ENCODE data around the gene WIPF1.
A peak's percentile ranks its signal among the peaks of the same experiment; 100 is the strongest.

Gene WIPF1

DNA sequence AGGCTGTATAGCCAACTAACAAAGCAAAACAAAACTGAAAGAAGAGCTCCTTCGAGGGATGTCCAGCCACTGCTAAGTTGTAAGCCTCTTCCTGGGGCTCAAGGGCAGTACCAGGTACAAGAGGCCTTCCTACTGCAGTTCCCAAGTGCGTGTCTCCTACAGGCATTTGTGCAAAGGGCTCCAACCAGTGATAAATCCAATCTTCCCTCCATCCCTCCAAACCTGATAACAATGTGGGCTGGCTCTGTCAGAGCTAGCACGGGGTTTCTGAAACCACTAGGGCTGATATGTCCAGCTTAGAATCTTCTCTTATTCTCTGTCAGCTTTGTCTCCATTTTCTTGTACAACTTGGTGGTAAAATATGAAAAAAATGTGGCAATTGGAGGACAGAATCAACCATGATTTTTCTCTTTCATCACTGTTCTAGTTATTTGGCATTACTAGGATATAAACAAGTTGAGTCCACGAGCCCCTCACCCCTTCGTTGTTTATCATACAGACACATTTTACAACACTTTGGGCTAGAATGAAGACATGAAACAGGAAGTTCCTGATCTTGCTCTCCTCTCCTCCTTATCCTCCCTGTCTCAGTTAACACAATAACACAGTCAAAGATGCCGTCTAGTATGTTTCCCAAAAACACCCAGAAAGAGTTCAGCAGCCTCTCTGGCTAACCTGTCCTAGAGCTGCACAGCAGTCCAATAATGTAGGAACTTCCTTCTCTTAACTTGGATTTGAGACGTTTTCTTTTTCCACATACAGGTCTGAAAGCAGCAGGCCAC is 35.4 kb upstream of the WIPF1 start:
- peak overlapping the region; percentile 50 to 64 for H3K4me3 ChIP-seq (ENCODE audit: low read depth in 1 of 2, low read length in 2 of 2)
- H3K4me1 ChIP-seq (ENCODE audit: control insufficient read depth in 1 of 2, insufficient read depth in 2 of 2, low read length in 2 of 2) = peaks cover 17 to 51% of the 10 kb centered on the region in 2 donors

GRCh38 chr2:174631009-174631981 is 33.7 kb upstream of the WIPF1 start:
- peak overlapping the region; percentile 27 for H3K27ac ChIP-seq (ENCODE audit: low read length)
- H3K4me1 ChIP-seq (ENCODE audit: control insufficient read depth in 1 of 2, insufficient read depth in 2 of 2, low read length in 2 of 2) = peaks cover 17 to 47% of the 10 kb centered on the region in 2 donors
- no peaks in the 10 kb centered on the region for H3K36me3 ChIP-seq (ENCODE audit: control insufficient read depth in 1 of 2, insufficient read depth in 2 of 2, low read length in 2 of 2)
- H3K9me3 ChIP-seq (ENCODE audit: control insufficient read depth in 1 of 2, low read length in 2 of 2) = no peaks in the 10 kb centered on the region
- H3K27me3 ChIP-seq (ENCODE audit: low read depth, low read length) = no peaks in the 10 kb centered on the region
- H3K4me3 ChIP-seq (ENCODE audit: low read depth in 1 of 2, low read length in 2 of 2) = no peak overlapping the region

More for the DNA sequence above, 35.4 kb upstream of the WIPF1 start:
- Histone ChIP-seq H3K9me3 (ENCODE audit: control insufficient read depth in 1 of 2, low read length in 2 of 2) (no peaks in the 10 kb centered on the region), H3K36me3 (ENCODE audit: control insufficient read depth in 1 of 2, insufficient read depth in 2 of 2, low read length in 2 of 2) (no peaks in the 10 kb centered on the region), H3K27me3 (ENCODE audit: low read depth, low read length) (no peaks in the 10 kb centered on the region), H3K27ac (ENCODE audit: low read length) (peak overlapping the region; percentile 92)

DNA sequence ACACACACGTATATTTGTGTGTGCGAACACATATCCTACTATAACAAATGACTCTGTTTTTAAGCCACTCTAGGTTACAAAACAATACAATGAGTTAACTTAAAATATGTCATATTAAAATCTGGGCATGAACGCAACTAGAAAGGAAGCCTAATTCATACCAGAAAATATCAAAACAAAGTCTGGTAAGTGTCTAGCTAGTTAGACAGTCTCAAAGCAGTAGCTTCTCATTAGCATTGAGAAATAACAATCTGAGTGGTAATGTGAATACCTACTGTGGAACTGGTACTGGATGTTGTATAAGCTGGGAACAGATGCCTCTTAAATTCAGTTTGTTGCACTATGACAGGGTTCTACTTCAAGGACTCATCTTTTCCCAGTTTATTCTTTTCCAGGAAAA is 32.5 kb upstream of the WIPF1 start:
- Histone ChIP-seq H3K9me3 (ENCODE audit: control insufficient read depth in 1 of 2, low read length in 2 of 2) (no peaks in the 10 kb centered on the region), H3K27me3 (ENCODE audit: low read depth, low read length) (no peaks in the 10 kb centered on the region), H3K4me3 (ENCODE audit: low read depth in 1 of 2, low read length in 2 of 2) (no peak overlapping the region), H3K36me3 (ENCODE audit: control insufficient read depth in 1 of 2, insufficient read depth in 2 of 2, low read length in 2 of 2) (no peaks in the 10 kb centered on the region), H3K27ac (ENCODE audit: low read length) (peak overlapping the region; percentile 27), H3K4me1 (ENCODE audit: control insufficient read depth in 1 of 2, insufficient read depth in 2 of 2, low read length in 2 of 2) (peaks cover 17 to 46% of the 10 kb centered on the region in 2 donors)

- Histone ChIP-seq H3K36me3 (ENCODE audit: control insufficient read depth in 1 of 2, insufficient read depth in 2 of 2, low read length in 2 of 2) (no peaks in the 10 kb centered on the region), H3K4me1 (ENCODE audit: control insufficient read depth in 1 of 2, insufficient read depth in 2 of 2, low read length in 2 of 2) (peaks cover 17 to 40% of the 10 kb centered on the region in 2 donors), H3K27ac (ENCODE audit: low read length) (no peak overlapping the region)
Measured at GRCh38 chr2:174629506-174629905, 31.9 kb upstream of the WIPF1 start.

GRCh38 chr2:174628528-174629169 is 31.0 kb upstream of the WIPF1 start:
- Histone ChIP-seq H3K9me3 (ENCODE audit: control insufficient read depth in 1 of 2, low read length in 2 of 2) (no peaks in the 10 kb centered on the region), H3K4me3 (ENCODE audit: low read depth in 1 of 2, low read length in 2 of 2) (no peak overlapping the region), H3K36me3 (ENCODE audit: control insufficient read depth in 1 of 2, insufficient read depth in 2 of 2, low read length in 2 of 2) (no peaks in the 10 kb centered on the region), H3K27ac (ENCODE audit: low read length) (no peak overlapping the region), H3K27me3 (ENCODE audit: low read depth, low read length) (no peaks in the 10 kb centered on the region), H3K4me1 (ENCODE audit: control insufficient read depth in 1 of 2, insufficient read depth in 2 of 2, low read length in 2 of 2) (peaks cover 17 to 34% of the 10 kb centered on the region in 2 donors)

More at GRCh38 chr2:174629506-174629905, 31.9 kb upstream of the WIPF1 start:
- H3K27me3 ChIP-seq (ENCODE audit: low read depth, low read length) = no peaks in the 10 kb centered on the region
- no peaks in the 10 kb centered on the region for H3K9me3 ChIP-seq (ENCODE audit: control insufficient read depth in 1 of 2, low read length in 2 of 2)
- no peak overlapping the region for H3K4me3 ChIP-seq (ENCODE audit: low read depth in 1 of 2, low read length in 2 of 2)

GRCh38 chr2:174627216-174627615 is 29.6 kb upstream of the WIPF1 start:
- H3K4me1 ChIP-seq (ENCODE audit: control insufficient read depth in 1 of 2, insufficient read depth in 2 of 2, low read length in 2 of 2) = peaks cover 11 to 30% of the 10 kb centered on the region in 2 donors

DNA sequence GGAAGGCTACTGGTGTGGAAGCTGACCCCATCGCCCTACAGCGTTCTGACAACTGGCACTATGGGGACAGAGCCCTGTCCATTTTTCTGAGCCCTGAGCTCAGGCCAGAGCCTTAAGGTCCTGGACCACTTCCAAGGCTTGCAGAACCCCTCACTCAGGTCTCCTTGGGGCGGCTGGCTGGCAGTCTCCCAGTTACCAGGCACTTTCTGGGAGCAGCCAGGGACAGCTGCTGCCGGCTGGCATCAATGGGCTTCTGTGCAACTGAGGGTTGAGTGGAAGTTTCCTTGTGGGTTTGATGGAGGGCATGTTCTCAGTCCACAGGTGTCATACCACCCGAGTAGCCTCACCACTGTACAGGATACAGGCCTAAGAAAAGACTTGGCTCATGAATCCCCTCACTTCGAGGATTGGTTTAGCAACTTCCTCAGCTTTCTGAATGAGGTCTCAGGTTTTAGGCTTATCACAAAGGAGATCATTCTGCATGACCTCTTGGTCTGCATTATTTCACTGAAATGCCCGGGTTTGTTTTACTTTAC is 27.4 kb upstream of the WIPF1 start:
- no peaks in the 10 kb centered on the region for H3K27me3 ChIP-seq (ENCODE audit: low read depth, low read length)
- no peaks in the 10 kb centered on the region for H3K9me3 ChIP-seq (ENCODE audit: control insufficient read depth in 1 of 2, low read length in 2 of 2)
- peaks cover 0 to 14% of the 10 kb centered on the region in 2 donors for H3K4me1 ChIP-seq (ENCODE audit: control insufficient read depth in 1 of 2, insufficient read depth in 2 of 2, low read length in 2 of 2)
- H3K4me3 ChIP-seq (ENCODE audit: low read depth in 1 of 2, low read length in 2 of 2) = no peak overlapping the region
- H3K27ac ChIP-seq (ENCODE audit: low read length) = no peak overlapping the region
- no peaks in the 10 kb centered on the region for H3K36me3 ChIP-seq (ENCODE audit: control insufficient read depth in 1 of 2, insufficient read depth in 2 of 2, low read length in 2 of 2)

More at GRCh38 chr2:174627216-174627615, 29.6 kb upstream of the WIPF1 start:
- no peak overlapping the region for H3K4me3 ChIP-seq (ENCODE audit: low read depth in 1 of 2, low read length in 2 of 2)
- H3K27me3 ChIP-seq (ENCODE audit: low read depth, low read length) = no peaks in the 10 kb centered on the region
- no peaks in the 10 kb centered on the region for H3K9me3 ChIP-seq (ENCODE audit: control insufficient read depth in 1 of 2, low read length in 2 of 2)
- no peaks in the 10 kb centered on the region for H3K36me3 ChIP-seq (ENCODE audit: control insufficient read depth in 1 of 2, insufficient read depth in 2 of 2, low read length in 2 of 2)
- no peak overlapping the region for H3K27ac ChIP-seq (ENCODE audit: low read length)

DNA sequence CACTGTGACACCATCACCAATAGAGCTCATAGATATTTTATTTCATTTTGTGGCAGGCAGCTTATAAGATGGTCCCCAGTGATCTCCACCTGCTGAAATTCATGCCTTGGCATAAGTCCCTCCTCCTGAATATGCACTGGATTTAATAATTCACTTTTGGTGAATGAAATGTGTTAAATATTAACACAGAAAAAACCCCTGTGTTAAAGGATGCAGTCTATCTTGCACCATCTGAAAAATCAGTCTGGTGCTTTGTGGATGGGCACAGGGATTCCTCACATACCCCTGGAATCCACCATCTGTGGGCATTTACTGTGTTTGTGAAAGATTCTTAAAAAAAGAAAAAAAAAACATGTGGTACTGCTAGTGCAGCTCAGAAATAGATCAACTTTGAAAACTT is 26.1 kb upstream of the WIPF1 start:
- Histone ChIP-seq H3K4me3 (ENCODE audit: low read depth in 1 of 2, low read length in 2 of 2) (no peak overlapping the region), H3K9me3 (ENCODE audit: control insufficient read depth in 1 of 2, low read length in 2 of 2) (no peaks in the 10 kb centered on the region), H3K27me3 (ENCODE audit: low read depth, low read length) (no peaks in the 10 kb centered on the region), H3K4me1 (ENCODE audit: control insufficient read depth in 1 of 2, insufficient read depth in 2 of 2, low read length in 2 of 2) (peaks cover 0 to 9% of the 10 kb centered on the region in 2 donors), H3K27ac (ENCODE audit: low read length) (no peak overlapping the region), H3K36me3 (ENCODE audit: control insufficient read depth in 1 of 2, insufficient read depth in 2 of 2, low read length in 2 of 2) (no peaks in the 10 kb centered on the region)

DNA sequence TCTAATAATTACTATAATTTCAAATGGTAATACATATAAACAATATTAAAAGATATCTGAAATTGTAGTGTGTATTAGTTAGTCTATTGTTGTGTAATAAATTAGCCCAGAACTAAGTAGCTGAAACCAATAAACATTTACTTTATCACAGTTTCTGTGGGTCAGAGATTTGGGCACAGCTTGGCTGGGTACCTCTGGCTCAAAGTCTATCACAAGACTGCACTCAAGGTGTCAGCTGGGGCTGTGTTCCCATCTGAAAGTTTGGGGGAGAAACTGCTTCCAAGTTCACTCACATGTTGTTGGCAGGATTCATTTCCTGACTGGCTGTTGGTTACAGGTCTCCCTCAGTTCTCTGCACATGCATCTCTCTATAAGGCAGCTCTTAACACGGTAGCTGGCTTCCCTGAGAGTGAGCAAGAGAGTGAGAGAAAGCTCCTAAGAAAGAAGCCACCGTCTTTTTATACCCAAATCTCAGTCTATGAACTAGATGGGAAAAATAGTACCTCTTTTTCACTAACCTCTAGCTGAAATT is 25.6 kb upstream of the WIPF1 start:
- no peaks in the 10 kb centered on the region for H3K9me3 ChIP-seq (ENCODE audit: control insufficient read depth in 1 of 2, low read length in 2 of 2)
- no peaks in the 10 kb centered on the region for H3K36me3 ChIP-seq (ENCODE audit: control insufficient read depth in 1 of 2, insufficient read depth in 2 of 2, low read length in 2 of 2)
- no peaks in the 10 kb centered on the region for H3K27me3 ChIP-seq (ENCODE audit: low read depth, low read length)
- peaks cover 0 to 8% of the 10 kb centered on the region in 2 donors for H3K4me1 ChIP-seq (ENCODE audit: control insufficient read depth in 1 of 2, insufficient read depth in 2 of 2, low read length in 2 of 2)
- no peak overlapping the region for H3K27ac ChIP-seq (ENCODE audit: low read length)
- no peak overlapping the region for H3K4me3 ChIP-seq (ENCODE audit: low read depth in 1 of 2, low read length in 2 of 2)

DNA sequence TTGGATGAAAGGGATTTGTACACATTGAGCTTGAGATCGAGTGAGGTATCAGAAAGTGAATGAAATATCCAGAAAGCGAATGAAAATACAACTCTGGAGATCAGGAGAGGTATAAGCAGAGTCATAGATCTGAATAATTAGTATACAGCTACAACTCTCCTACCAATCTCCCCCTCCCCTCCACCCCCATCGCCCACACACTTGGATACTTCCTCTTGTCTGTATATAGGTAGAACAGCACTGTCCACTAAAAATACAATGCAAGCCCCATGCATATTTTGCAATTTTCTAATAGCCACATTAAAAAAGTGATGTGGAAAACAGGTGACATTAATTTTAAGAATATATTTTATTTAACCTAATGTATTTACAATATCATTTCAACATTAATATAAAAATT is 23.7 kb upstream of the WIPF1 start:
- H3K27me3 ChIP-seq (ENCODE audit: low read depth, low read length) = no peaks in the 10 kb centered on the region
- H3K36me3 ChIP-seq (ENCODE audit: control insufficient read depth in 1 of 2, insufficient read depth in 2 of 2, low read length in 2 of 2) = peaks cover 0 to under 1% of the 10 kb centered on the region in 2 donors
- no peaks in the 10 kb centered on the region for H3K9me3 ChIP-seq (ENCODE audit: control insufficient read depth in 1 of 2, low read length in 2 of 2)
- H3K4me3 ChIP-seq (ENCODE audit: low read depth in 1 of 2, low read length in 2 of 2) = no peak overlapping the region
- peaks cover under 1 to 5% of the 10 kb centered on the region in 2 donors for H3K4me1 ChIP-seq (ENCODE audit: control insufficient read depth in 1 of 2, insufficient read depth in 2 of 2, low read length in 2 of 2)
- no peak overlapping the region for H3K27ac ChIP-seq (ENCODE audit: low read length)

Data from muscle layer of duodenum (tissue), 2 donors.